Stimulated activated CD8-positive, alpha-beta memory T cell treated with anti-CD3 and anti-CD28 coated beads, Interleukin-4, amount 100 ng/mL, for 1 hour (primary cell): ENCODE measurements around the gene ADAMTS12.

Source experiments
- DNase-seq, 2 donors: peaks; one replicate each; pipeline ENCODE4 v3.0.0-alpha.2; 2020; ENCODE audit warnings: low read depth in 2 of 2, low spot score in 1 of 2

The ADAMTS12 gene

GRCh38 chr5:33715661-33716060, 176.1 kb downstream of the ADAMTS12 start:
- no peak for DNase-seq

GRCh38 chr5:33713136-33713765, 178.5 kb downstream of the ADAMTS12 start:
- no peak for DNase-seq

GRCh38 chr5:33712664-33713063, 179.1 kb downstream of the ADAMTS12 start:
- no peak for DNase-seq

DNA sequence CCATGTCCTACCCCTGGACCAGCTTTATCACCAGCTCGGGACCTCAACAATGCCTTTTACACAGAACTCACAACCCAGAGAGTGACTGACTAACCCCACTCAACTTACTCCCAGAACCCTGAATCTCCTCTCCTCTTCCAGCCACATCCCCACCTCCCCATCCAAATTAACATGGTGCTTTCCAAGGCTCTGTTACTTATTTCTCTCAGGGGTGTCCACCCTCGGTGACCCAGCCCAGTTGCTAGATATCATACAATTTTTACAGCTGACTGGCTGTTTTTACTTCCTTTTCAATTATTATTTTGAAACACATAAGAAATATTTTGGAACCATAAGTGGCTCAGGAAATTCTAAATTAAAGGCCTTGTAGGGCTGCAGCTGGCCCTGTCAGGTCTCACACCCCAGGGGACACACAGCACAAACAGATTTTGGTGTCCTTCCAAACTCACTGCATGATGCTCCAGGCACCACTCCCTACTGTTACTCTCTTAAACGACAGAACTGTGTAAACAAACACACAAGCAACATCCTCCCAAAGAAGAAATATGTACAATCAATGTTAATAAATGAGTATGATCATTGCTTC, 180.6 kb downstream of the ADAMTS12 start:
- no peak for DNase-seq

DNA sequence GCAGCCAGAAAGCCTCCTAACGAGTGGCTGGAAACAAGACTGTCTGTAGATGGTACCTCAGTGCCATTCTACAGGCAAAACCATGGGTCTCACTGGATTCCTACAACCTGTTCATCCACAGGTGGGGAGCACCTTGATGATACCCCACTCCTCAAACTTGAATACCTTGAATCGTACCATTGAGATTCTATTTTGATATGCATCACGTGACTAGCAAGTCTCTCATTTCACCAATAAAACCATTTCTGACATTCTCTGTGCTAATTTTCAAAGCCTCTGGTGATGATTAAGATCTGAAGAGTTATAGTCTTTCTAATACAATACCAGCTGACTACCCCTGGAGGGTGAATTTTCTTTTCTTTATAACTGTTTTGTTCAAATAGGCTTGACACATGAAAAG, 188.9 kb downstream of the ADAMTS12 start:
- no peak for DNase-seq

DNA sequence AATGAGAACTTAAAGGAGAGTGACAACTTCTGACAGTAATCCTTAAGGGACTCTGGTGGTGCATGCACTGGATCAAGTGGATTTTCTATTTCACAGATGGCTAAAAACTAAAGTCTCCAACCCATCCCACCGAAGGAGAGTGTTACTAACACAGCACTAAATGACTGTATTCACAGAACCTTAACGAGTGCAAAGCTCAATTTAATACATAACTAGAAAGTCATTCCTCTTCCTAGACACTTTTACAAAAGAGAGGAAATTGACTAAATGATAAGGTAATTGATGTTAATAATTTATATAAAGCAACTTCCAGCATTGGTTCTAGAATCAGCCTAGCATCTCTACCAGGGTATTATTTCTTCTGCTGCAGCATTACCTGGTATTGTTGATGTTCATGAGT, 189.8 kb downstream of the ADAMTS12 start:
- no peak for DNase-seq

GRCh38 chr5:33701251-33701650, 190.5 kb downstream of the ADAMTS12 start:
- no peak for DNase-seq

GRCh38 chr5:33696411-33696810, 195.4 kb downstream of the ADAMTS12 start:
- no peak for DNase-seq

- DNase-seq: no peak
Observed at GRCh38 chr5:33692980-33693379, 198.8 kb downstream of the ADAMTS12 start.

DNA sequence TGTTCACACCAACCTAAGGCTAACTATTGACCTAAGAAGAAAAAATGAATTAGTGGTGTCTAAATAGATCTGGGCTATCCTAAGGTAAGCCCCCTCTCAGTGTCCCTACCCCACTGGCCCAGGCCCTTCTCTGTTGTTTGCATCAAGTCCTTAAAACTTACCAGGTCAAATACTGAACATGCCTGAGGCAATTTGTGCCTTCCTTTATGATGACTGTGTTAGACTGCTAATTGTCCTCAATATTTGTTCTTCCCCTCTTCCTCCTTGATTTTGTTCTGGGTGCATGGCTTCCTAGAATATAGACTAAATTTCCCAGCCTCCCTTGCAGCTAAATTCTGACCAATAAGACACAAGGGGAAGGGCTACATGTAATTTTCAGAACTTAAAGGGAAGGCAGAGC, 199.9 kb downstream of the ADAMTS12 start:
- DNase-seq: no peak

- DNase-seq: no peak
Observed at GRCh38 chr5:33690374-33691135, 201.2 kb downstream of the ADAMTS12 start.

- no peak for DNase-seq
Observed at GRCh38 chr5:33688526-33688925, 203.3 kb downstream of the ADAMTS12 start.

DNA sequence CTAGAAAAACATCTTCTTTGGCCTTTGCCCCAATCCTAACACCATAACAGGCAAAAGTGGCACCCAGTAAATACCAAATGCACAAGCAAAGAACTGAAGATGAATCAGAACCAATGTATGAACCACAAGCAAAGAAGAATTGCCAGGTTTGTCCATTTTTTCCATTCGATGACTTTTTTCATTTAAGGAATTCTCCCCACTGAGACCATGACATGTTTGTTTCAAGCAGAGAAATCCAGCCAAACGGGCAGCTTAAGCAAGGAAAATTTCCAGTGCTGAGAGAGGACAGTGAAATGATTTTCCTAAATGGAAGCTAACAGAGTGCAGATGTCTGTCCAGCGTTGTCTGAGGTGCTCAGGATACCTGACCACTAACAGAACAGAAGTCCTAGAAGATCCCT, 203.7 kb downstream of the ADAMTS12 start:
- DNase-seq: no peak

DNA sequence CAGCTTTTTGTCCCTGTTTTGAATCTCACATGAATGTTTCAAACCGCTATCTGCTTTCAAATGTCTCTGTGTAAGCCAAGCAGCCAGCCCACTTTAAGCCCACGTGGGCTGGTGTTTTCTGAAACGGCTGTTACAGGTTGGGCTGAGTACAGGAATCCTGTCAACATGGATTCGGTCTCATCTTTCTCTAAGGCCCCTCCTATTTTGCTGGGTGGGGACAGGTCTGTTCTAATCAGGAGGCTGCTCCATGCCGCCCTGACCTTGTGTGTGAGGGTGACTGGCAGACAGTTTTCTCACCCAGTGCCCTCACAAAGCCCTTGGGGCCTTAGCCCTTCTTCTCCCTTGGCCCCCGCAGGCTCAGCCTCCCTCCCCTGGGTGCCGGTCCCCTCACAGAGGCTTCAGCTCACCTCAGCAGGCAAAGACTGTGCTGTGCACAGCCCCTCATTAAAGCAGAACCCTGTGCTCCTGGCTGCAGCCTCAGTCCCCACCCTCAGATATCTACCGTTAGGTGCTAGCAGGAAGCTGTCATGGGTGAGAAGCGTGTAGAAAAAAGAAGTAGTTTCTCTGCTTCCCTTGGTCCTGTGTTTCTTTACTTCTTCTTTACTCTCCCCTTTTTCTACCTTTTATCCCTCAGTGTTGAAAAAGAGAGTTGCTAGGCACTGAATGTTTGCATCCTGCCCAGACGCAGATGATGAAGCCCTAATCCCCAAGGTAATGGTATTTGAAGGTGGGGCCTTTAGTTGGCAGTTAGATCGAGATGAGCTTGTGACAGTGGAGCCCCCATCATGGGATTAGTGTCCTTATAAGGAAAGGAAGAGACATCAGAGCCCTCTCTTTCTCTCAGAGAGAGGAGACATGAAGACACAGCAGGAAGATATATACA, 205.7 kb downstream of the ADAMTS12 start:
- no peak for DNase-seq

- no peak for DNase-seq
Observed at GRCh38 chr5:33684496-33685159, 207.2 kb downstream of the ADAMTS12 start.

DNA sequence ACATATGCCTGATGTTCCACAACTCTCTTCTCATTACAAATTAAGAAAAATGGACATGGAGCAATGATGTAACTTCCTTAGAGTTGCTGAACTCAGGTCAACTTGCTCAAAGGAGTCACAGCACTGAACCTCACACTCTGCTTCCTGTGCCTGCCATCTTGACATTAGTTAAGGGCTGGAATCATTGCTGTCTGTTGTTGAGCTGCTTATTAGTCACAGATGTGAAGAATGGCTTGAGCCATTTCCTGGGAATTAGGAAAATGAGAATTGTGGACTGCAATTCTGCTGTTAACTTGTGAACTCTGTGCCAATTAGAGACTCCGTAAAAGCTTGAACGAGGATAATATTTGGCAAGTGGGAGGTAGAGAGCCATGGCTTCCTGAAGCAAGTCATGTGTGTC, 212.0 kb downstream of the ADAMTS12 start:
- DNase-seq: no peak

- DNase-seq: no peak
Observed at GRCh38 chr5:33675958-33676464, 215.8 kb downstream of the ADAMTS12 start.

- no peak for DNase-seq
Observed at GRCh38 chr5:33671700-33672291, 220.0 kb downstream of the ADAMTS12 start.

DNA sequence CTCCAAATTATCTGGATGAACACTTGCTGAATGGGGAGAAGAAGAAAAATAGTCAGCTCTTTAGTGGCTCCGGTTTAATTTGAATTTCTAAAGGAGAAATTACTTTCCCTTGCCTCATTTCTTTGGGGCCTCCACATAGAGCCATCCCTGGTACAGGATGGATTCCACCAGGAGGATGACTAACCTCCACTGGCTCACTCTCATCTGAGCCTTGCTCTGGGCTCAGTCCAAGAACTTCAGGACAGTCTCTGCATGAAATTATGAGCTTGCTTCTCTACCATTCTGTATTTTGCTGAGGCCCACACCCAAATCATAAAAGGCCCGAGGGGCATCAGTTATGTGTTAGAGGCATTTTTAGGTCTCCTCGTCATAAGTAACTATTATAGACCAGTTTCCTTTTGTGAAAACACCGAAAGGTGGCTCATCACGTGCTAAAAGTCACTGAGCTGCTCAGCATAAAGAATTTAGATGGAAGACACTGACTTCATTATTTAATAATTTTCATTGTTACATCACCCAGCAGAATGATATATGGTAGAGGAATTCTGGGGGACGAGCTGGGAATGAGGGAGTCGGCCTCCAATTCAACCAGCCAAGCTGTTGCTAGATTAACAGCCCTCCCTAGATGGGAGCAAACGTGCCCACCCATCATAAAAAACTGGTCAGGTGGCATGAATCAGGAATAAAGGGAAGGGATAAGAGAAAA, 228.9 kb downstream of the ADAMTS12 start:
- no peak for DNase-seq
